NT2/D1 (cell line): ENCODE data around the gene RHBDL1.
A peak's percentile ranks its signal among the peaks of the same experiment; 100 is the strongest.

ENCODE experiments used
- DNase-seq: peaks from one replicate; pipeline ENCODE4 v3.0.0-alpha.2; 2011; ENCODE audit warnings: low read depth, low spot score
- H3K27me3 ChIP-seq: 2 replicates; pipeline ENCODE4 v1.6.0; 2011; ENCODE audit warnings: mild to moderate bottlenecking; ENCODE audit not compliant: insufficient read length, insufficient read depth
- H3K36me3 ChIP-seq: 2 replicates; pipeline ENCODE4 v1.6.1; 2011; ENCODE audit warnings: mild to moderate bottlenecking, low read length, mixed read lengths; ENCODE audit not compliant: insufficient read depth, insufficient read length
- H3K4me1 ChIP-seq: 2 replicates; pipeline ENCODE4 v1.5.1; 2011; ENCODE audit not compliant: insufficient read depth, insufficient read length
- H3K4me3 ChIP-seq: 2 replicates; pipeline ENCODE4 v1.5.1; 2011; ENCODE audit warnings: low read depth; ENCODE audit not compliant: insufficient read length
- H3K9ac ChIP-seq: 2 replicates; pipeline ENCODE4 v1.6.0; 2011; ENCODE audit warnings: low read depth; ENCODE audit not compliant: insufficient read length
- H3K9me3 ChIP-seq: 2 replicates; pipeline ENCODE4 v1.5.1; 2011; ENCODE audit warnings: mild to moderate bottlenecking, low read length; ENCODE audit not compliant: insufficient read depth
- SUZ12 ChIP-seq: IDR thresholded peaks from 2 replicates; pipeline ENCODE4 v1.6.1; 2011; ENCODE audit not compliant: insufficient read length, insufficient read depth; ENCODE audit errors: extremely low read depth
- YY1 ChIP-seq: IDR thresholded peaks from 2 replicates; pipeline ENCODE4 v1.6.1; 2011; ENCODE audit not compliant: insufficient read length, insufficient read depth
- ZNF274 ChIP-seq: IDR thresholded peaks from 2 replicates; pipeline ENCODE4 v1.6.1; 2011; ENCODE audit warnings: mild to moderate bottlenecking, low read depth, low read length

Gene RHBDL1

GRCh38 chr16:714558-715476 is 39.3 kb downstream of the RHBDL1 start, which contains the start of gene METRN:
Gene METRN, plus strand, starts transcription at chr16:715118. Its CDS starts 172 bp downstream, at chr16:715290.
- peaks cover 59% of the 10 kb centered on the region for H3K4me1 ChIP-seq
- peak within 1 kb of the TSS; percentile 90 for H3K9ac ChIP-seq

GRCh38 chr16:715477-716199 is 40.2 kb downstream of the RHBDL1 start:
- H3K27me3 ChIP-seq = peaks cover 10% of the 10 kb centered on the region
- H3K4me3 ChIP-seq = peak overlapping the region; percentile 76
- DNase-seq = no peak
- no peak for TF ChIP-seq SUZ12
- TF ChIP-seq YY1 = no peak
- TF ChIP-seq ZNF274 = no peak
- H3K9me3 ChIP-seq = no peaks in the 10 kb centered on the region
- peak overlapping the region; percentile 90 for H3K9ac ChIP-seq
- peaks cover 2% of the 10 kb centered on the region for H3K36me3 ChIP-seq
- peaks cover 56% of the 10 kb centered on the region for H3K4me1 ChIP-seq

More at GRCh38 chr16:714558-715476, 39.3 kb downstream of the RHBDL1 start, which contains the start of gene METRN:
- DNase-seq = peak; percentile 77
- Histone ChIP-seq H3K9me3 (no peaks in the 10 kb centered on the region), H3K27me3 (peaks cover 18% of the 10 kb centered on the region), H3K36me3 (peaks cover 2% of the 10 kb centered on the region), H3K4me3 (peak within 1 kb of the TSS; percentile 76)
- TF ChIP-seq YY1 (no peak), ZNF274 (no peak), SUZ12 (no peak)

- TF ChIP-seq ZNF274 = no peak
- no peak for TF ChIP-seq SUZ12
- no peak for TF ChIP-seq YY1
- Histone ChIP-seq H3K4me1 (peaks cover 50% of the 10 kb centered on the region), H3K36me3 (peaks cover 2% of the 10 kb centered on the region), H3K9me3 (no peaks in the 10 kb centered on the region), H3K9ac (peak overlapping the region; percentile 90), H3K27me3 (peaks cover 4% of the 10 kb centered on the region), H3K4me3 (peak overlapping the region; percentile 76)
- DNase-seq = no peak
These were observed 40.7 kb downstream of the RHBDL1 start for GRCh38 chr16:716200-716568.

GRCh38 chr16:716768-717325 is 41.4 kb downstream of the RHBDL1 start:
- peak overlapping the region; percentile 90 for H3K9ac ChIP-seq

GRCh38 chr16:717450-718245 is 42.2 kb downstream of the RHBDL1 start:
- TF ChIP-seq YY1 (no peak), SUZ12 (no peak), ZNF274 (no peak)
- no peak for DNase-seq
- peak overlapping the region; percentile 76 for H3K9ac ChIP-seq
- H3K27me3 ChIP-seq = no peaks in the 10 kb centered on the region
- peaks cover 4% of the 10 kb centered on the region for H3K36me3 ChIP-seq
- peaks cover 51% of the 10 kb centered on the region for H3K4me1 ChIP-seq
- H3K4me3 ChIP-seq = no peak overlapping the region
- no peaks in the 10 kb centered on the region; the same call in 1 of the 2 replicates for H3K9me3 ChIP-seq

More at GRCh38 chr16:716768-717325, 41.4 kb downstream of the RHBDL1 start:
- Histone ChIP-seq H3K36me3 (peaks cover 2% of the 10 kb centered on the region), H3K27me3 (no peaks in the 10 kb centered on the region), H3K9me3 (no peaks in the 10 kb centered on the region), H3K4me3 (no peak overlapping the region), H3K4me1 (peaks cover 51% of the 10 kb centered on the region)
- no peak for DNase-seq
- TF ChIP-seq SUZ12 = no peak
- TF ChIP-seq ZNF274 = no peak
- no peak for TF ChIP-seq YY1

GRCh38 chr16:718389-718788 is 42.9 kb downstream of the RHBDL1 start:
- no peak for DNase-seq
- peaks cover 51% of the 10 kb centered on the region for H3K4me1 ChIP-seq
- no peak overlapping the region for H3K4me3 ChIP-seq
- TF ChIP-seq SUZ12 (no peak), ZNF274 (no peak), YY1 (no peak)
- H3K36me3 ChIP-seq = peaks cover 12% of the 10 kb centered on the region
- no peaks in the 10 kb centered on the region; the same call in 1 of the 2 replicates for H3K9me3 ChIP-seq
- peak overlapping the region; percentile 76 for H3K9ac ChIP-seq
- H3K27me3 ChIP-seq = no peaks in the 10 kb centered on the region
